Mammary epithelial cell (primary cell): ENCODE measurements around the gene NHERF2.

Experiments
- EZH2 ChIP-seq: IDR thresholded peaks from 2 replicates; pipeline ENCODE4 v1.6.1; 2012; ENCODE audit warnings: low read length, inconsistent platforms, borderline replicate concordance
- TF ChIP-seq, protein P1 (sequence below), 2 donors: IDR thresholded peaks in 1 of 2; conservative IDR thresholded peaks in 1 of 2; 2 replicates each; pipeline ENCODE4 v1.5.1; 2011 to 2012; ENCODE audit warnings: inconsistent platforms in 2 of 2, low read length in 2 of 2, mild to moderate bottlenecking in 2 of 2, control low read depth in 1 of 2, low read depth in 1 of 2; ENCODE audit not compliant: insufficient read depth in 1 of 2; ENCODE audit errors: extremely low read depth in 1 of 2

DNA sequence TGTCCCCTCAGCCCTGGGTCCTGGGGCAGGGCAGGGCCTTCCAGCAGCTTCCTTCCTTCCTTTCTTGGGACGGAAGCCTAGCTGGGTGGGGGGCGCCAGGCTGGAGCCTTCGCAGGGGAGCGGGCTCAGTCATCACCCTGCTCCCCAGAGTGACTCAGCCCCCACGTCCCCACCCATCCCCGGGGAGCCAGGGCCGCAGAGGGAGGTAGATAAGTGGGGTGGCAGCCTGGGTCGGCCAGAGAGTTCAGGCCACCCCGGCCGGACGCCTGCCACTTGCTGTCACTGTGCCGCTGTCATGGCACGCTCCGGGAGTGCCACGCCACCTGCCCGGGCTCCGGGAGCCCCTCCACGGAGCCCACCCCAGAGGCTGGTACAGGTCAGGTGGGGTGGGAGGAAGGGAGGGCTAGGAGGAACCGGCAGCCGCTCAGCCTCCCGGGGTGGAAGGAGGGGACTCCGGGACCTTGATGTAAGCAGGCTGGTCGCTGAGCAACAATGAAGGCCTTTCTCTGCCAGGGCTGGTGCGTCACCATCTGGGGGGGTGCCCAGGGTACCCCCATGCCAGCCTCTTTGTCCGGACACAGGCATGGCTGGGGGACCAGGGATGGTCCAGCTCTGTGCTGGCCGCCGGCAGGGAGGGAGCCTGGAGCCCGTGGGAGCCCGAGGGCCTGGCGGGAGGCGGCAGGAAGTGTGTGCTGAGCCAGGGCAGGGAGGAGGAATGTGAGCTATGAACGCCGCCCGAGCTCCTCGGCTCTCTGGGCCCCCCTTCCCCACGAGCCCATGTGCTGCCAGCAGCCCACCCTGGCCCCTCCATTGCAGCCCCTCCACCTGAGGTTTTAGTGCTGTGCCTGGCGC lies 6.6 kb downstream of the NHERF2 start:
- TF ChIP-seq, protein P1, sequence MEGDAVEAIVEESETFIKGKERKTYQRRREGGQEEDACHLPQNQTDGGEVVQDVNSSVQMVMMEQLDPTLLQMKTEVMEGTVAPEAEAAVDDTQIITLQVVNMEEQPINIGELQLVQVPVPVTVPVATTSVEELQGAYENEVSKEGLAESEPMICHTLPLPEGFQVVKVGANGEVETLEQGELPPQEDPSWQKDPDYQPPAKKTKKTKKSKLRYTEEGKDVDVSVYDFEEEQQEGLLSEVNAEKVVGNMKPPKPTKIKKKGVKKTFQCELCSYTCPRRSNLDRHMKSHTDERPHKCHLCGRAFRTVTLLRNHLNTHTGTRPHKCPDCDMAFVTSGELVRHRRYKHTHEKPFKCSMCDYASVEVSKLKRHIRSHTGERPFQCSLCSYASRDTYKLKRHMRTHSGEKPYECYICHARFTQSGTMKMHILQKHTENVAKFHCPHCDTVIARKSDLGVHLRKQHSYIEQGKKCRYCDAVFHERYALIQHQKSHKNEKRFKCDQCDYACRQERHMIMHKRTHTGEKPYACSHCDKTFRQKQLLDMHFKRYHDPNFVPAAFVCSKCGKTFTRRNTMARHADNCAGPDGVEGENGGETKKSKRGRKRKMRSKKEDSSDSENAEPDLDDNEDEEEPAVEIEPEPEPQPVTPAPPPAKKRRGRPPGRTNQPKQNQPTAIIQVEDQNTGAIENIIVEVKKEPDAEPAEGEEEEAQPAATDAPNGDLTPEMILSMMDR (conservative IDR thresholded peaks at IDR 0.05 in 1 of 2, IDR thresholded peaks at IDR 0.05 in 1 of 2; ENCODE audit: extremely low read depth in 1 of 2, insufficient read depth in 1 of 2, low read depth in 1 of 2, low read length in 2 of 2) = no peak
- no peak for TF ChIP-seq EZH2
